BE2C (cell line): ENCODE data around the gene HECW1. TPM values are rescaled to one million over a fixed set of nuclear protein-coding genes. Genes with fewer than 3 reads are reported as not detected.
"Not testable (repeated sequence)": the region's sequence is repeated elsewhere in the genome, so short reads cannot be mapped to it uniquely, and the experiment has no call there.

Experiments
- DNase-seq: peaks from one replicate; pipeline ENCODE4 v3.0.0-alpha.2; 2020
- H3K27me3 ChIP-seq: fragments of 250-450 bp; sonication (Bioruptor Pico); 2 replicates; pipeline ENCODE4 v1.5.1; 2020; ENCODE audit warnings: mild to moderate bottlenecking
- H3K36me3 ChIP-seq: fragments of 250-450 bp; sonication (Bioruptor Pico); 2 replicates; pipeline ENCODE4 v1.5.1; 2020; ENCODE audit warnings: mild to moderate bottlenecking
- H3K4me1 ChIP-seq: fragments of 250-450 bp; sonication (Bioruptor Pico); 2 replicates; pipeline ENCODE4 v1.5.1; 2020
- H3K4me3 ChIP-seq: 2 replicates; pipeline ENCODE4 v1.5.1; 2011; ENCODE audit warnings: low read depth, low read length
- H3K9me3 ChIP-seq: fragments of 250-450 bp; sonication (Bioruptor Pico); 2 replicates; pipeline ENCODE4 v1.5.1; 2020
- CTCF ChIP-seq: IDR thresholded peaks from 2 replicates; pipeline ENCODE4 v1.5.1; 2012; ENCODE audit warnings: mild to moderate bottlenecking, low read depth, low read length
- polyA plus RNA-seq: library from polyadenylated mRNA; unstranded; fragments of >200 nt; gene quantifications from one replicate; pipeline ENCODE4 v1.2.1, GENCODE V29; 2012; ENCODE audit warnings: low read depth, missing spikeins; ENCODE audit not compliant: insufficient read length, insufficient read depth

HECW1 gene
- 0.06 TPM for polyA plus RNA-seq

DNA sequence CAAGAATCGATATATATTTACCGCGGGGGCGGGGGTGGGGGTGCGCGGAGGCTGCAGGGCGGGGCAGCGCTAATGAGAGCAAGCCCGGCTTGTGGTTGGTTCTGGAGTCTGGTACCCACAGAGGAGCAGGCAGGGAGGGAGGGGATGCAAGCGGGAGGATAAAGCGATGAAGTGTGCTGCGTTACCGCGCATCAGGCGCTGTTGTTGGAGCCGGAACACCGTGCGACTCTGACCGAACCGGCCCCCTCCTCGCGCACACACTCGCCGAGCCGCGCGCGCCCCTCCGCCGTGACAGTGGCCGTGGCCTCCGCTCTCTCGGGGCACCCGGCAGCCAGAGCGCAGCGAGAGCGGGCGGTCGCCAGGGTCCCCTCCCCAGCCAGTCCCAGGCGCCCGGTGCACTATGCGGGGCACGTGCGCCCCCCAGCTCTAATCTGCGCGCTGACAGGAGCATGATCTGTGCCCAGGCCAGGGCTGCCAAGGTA is at the start of gene HECW1:
Gene HECW1, plus strand, starts transcription at position 189 of the 482 bp plus-strand sequence. CDS start 131,259 bp downstream, outside the sequence.
- DNase-seq: no peak
- Histone ChIP-seq H3K27me3 (peaks cover 68% of the 10 kb centered on the region), H3K4me3 (no peak within 1 kb of the TSS), H3K4me1 (no peaks in the 10 kb centered on the region), H3K9me3 (no peaks in the 10 kb centered on the region), H3K36me3 (no peaks in the 10 kb centered on the region)
- TF ChIP-seq CTCF: no peak

GRCh38 chr7:43071604-43072003 is 40.8 kb upstream of the HECW1 start:
- H3K9me3 ChIP-seq: no peaks in the 10 kb centered on the region
- peak; percentile 45 for TF ChIP-seq CTCF
- peak; percentile 25 for DNase-seq
- no peak overlapping the region for H3K4me3 ChIP-seq
- no peaks in the 10 kb centered on the region for H3K4me1 ChIP-seq
- H3K36me3 ChIP-seq: no peaks in the 10 kb centered on the region
- H3K27me3 ChIP-seq: no peaks in the 10 kb centered on the region

- Histone ChIP-seq H3K4me3 (no peak overlapping the region), H3K27me3 (no peaks in the 10 kb centered on the region), H3K9me3 (no peaks in the 10 kb centered on the region), H3K4me1 (no peaks in the 10 kb centered on the region), H3K36me3 (no peaks in the 10 kb centered on the region)
- no peak for DNase-seq
- no peak for TF ChIP-seq CTCF
Measured at GRCh38 chr7:43072530-43072929, 39.9 kb upstream of the HECW1 start.

DNA sequence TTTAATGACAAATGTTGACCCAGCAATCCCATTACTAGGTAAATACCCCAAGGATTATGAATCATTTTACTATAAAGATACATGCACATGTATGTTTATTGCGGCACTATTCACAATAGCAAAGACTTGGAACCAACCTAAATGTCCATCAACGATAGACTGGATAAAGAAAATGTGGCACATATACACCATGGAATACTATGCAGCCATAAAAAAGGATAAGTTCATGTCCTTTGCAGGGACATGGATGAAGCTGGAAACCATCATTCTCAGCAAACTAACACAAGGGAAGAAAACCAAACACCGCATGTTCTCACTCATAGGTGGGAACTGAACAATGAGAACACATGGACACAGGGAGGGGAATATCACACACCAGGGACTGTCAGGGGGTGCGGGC is 38.6 kb upstream of the HECW1 start:
- H3K4me3 ChIP-seq, H3K9me3 ChIP-seq, H3K36me3 ChIP-seq, H3K4me1 ChIP-seq, DNase-seq, H3K27me3 ChIP-seq: not testable (repeated sequence)

DNA sequence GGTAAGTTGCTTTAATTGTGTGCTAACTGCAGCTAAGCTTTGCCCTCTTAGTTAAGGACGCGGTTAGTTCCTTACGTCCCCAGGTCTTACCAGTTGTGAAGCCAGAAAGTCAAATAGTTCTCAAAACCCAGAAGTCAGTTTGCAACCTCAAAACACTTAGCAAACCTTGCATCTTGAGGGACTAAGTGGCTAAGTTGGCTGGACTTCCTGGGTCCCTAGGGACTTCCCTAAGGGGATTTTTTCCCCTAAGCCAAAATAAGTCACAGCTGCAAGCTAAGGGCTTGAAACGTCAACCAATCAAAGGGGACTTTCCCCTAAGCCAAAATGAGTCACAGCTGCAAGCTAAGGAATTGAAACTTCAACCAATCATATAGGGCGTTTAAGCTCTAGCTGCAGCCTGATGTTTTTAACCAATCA is 36.2 kb upstream of the HECW1 start:
- no peak for DNase-seq
- Histone ChIP-seq H3K4me1 (no peaks in the 10 kb centered on the region), H3K27me3 (no peaks in the 10 kb centered on the region), H3K4me3 (no peak overlapping the region), H3K36me3 (no peaks in the 10 kb centered on the region), H3K9me3 (no peaks in the 10 kb centered on the region)
- no peak for TF ChIP-seq CTCF

DNA sequence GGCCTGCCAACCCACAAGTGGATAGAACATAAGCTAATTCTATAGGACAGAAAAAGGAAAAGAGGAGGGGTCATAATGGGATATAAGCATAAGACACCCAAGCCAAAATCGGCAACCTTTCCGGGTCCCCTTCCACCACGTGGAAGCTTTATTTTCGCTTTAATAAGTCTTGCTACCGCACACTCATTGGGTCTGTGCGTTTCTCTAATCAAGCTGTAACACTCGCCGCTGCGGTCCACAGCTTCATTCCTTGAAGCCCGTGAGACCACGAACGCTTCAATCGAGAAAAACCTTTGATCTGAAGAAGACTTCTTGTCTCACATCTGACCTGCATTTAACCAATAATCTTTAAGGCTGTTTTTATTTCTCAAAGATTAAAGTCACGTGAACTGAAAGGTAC is 35.8 kb upstream of the HECW1 start:
- no peak overlapping the region for H3K4me3 ChIP-seq
- H3K4me1 ChIP-seq: no peaks in the 10 kb centered on the region
- H3K36me3 ChIP-seq: no peaks in the 10 kb centered on the region
- H3K9me3 ChIP-seq: no peaks in the 10 kb centered on the region
- no peaks in the 10 kb centered on the region for H3K27me3 ChIP-seq
- TF ChIP-seq CTCF: no peak
- DNase-seq: no peak

DNA sequence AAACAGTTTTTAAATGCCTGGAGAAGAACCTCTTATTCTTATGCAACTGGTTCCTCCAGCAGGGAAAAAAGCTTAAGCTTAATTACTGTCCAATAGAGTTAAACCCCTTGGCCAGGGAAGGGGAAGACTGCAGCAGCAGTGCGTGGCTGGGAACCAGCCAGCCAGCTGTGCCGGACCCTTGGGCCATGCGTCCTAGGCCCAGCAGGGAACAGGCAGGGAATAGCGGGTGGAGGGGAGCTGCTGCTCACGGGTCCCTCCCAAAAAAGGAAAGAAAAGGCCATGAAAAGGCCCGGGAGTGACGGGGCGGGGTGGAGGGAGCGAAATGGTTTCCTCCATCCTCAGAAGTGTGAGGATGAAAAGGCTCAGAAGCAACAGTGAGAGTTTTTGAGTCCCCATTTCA is 35.2 kb upstream of the HECW1 start:
- no peak for TF ChIP-seq CTCF
- H3K4me1 ChIP-seq: no peaks in the 10 kb centered on the region

More for the DNA sequence above, 35.2 kb upstream of the HECW1 start:
- Histone ChIP-seq H3K9me3 (no peaks in the 10 kb centered on the region), H3K36me3 (no peaks in the 10 kb centered on the region), H3K27me3 (no peaks in the 10 kb centered on the region), H3K4me3 (no peak overlapping the region)
- no peak for DNase-seq
